HG02970 (cell line): Measurements from ENCODE around the gene REN.

Experiments used
- ATAC-seq: cut with Tn5 transposase; IDR thresholded peaks from one replicate; pipeline ENCODE4 v1.9.1; 2021; ENCODE audit warnings: mild to moderate bottlenecking, moderate library complexity, moderate number of reproducible peaks; ENCODE audit not compliant: unreplicated experiment, low FRiP score

REN gene

GRCh38 chr1:204155881-204156280 lies 10.3 kb downstream of the REN start:
- no peak for ATAC-seq

DNA sequence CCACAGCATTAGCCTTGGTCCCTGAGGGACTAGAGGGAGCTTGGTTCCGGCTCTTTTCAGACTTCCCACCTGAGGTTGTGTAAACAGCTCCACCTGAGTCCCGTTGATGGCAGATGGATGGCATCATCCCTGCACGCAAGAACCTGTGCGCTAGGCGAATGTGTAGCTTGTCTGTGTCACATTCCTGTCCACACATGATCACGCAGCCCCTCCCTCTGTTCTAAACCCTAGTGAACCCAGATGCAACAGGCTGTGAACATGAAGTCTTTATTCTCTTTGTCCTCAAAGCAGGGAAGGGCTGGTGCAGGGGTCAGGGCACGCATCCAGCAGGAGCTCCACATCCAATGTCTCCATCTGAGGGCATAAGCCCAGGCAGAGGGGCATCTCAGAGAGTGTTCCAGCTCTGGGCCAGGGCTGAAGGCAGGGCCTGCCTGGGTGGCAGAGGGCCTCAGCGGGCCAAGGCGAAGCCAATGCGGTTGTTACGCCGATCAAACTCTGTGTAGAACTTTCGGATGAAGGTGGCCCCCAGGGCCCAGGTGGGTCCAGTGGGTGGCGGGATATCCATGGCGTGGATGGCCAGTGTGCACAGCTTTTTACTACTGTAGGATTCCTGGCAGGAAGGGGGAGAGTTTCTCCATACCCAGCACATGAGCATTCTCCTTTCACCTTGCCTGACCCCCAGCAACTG lies 11.4 kb downstream of the REN start:
- no peak for ATAC-seq

DNA sequence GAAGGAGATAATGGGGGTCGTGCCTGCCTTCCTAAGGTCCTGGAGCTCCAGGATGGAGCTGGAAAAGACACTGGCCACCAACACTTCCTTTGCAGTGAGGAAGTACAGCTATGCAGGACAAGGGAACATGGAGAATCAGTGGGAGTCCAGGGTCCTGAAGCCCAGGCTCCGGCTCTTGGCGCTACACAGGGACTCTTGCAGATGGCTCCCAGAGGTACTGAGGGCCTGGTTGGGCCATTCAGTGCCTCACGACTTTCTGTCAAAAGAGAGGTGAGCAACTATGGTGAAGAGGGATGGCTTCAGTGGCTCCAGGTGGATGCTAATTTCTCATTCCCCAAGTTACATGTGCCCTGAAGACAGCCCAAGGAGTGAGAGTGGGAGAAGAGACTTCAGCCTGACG lies 12.5 kb downstream of the REN start:
- no peak for ATAC-seq

GRCh38 chr1:204152310-204153044 lies 13.7 kb downstream of the REN start:
- ATAC-seq = no peak

GRCh38 chr1:204151552-204152309 lies 14.4 kb downstream of the REN start, which contains the start of gene ETNK2:
ETNK2 (minus strand) TSS chr1:204152044; CDS start chr1:204151852, 192 bp downstream.
- no peak for ATAC-seq

- no peak for ATAC-seq
Measured at GRCh38 chr1:204150702-204151551, 15.2 kb downstream of the REN start.

DNA sequence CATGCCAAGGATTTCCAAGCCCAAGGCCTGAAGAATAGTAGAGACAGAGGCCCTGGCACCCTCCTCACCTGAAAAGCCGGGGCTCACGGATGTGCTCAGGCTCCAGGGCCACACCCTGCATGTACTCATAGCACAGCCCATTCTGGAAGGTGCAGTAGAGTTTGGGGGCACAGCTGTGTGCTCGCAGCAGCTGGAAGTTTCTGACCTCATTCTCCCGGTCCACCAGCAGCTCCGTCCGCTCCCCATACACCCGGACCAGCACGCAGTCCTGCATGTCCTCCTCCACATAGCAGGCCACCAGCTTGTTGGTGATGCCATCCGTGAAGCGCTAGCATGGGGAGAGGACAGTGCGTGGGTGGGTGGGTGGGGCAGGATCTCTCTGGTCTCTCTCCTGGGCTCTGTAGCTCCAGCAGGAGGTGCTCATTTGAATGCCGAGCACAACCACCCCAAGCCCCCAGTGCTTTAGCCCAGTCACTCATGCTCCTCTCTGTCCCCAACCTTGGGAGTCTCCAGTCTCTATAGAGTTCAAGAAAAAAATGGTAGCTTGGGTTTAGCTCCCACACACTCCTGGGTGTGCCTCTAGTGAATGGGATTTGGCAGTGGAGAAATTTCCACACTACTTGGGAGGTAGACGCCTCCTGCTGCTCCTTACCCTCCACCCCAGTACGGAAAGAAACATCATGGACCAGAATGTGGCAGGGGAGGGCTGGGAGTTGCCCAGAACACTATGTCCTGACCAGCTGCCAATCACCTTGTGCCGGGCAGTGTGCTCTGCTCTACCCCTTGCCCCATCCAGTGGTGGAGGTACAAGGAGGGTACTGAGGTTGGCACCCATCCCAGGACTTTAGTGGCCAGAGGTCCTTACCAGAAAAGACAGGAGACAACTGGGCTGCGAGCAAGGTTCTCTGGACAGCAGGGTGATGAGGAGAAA lies 16.2 kb downstream of the REN start:
- no peak for ATAC-seq

GRCh38 chr1:204149107-204149506 lies 17.0 kb downstream of the REN start:
- ATAC-seq = no peak

- ATAC-seq = no peak
Measured at GRCh38 chr1:204147406-204148383, 18.4 kb downstream of the REN start.

DNA sequence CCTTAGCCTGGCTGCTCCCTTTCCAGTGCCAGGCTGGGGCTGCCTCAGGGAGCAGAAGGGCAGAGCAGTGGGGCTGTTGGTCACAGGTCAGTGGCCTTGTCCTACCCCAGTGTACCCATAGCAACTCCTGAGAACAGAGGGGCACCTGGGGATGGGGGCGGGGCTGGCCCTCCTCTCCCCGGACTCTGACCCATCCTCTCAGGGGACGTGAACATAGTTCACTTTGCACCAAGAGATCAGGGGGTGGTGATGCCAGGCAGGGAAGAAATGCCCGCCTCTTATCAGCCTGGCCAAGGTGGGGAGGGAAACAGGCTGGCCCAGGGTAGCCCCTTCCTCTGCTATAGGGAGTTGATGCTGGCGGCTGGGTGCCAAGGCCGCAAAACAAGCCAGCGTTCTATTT lies 19.2 kb downstream of the REN start:
- ATAC-seq = no peak

DNA sequence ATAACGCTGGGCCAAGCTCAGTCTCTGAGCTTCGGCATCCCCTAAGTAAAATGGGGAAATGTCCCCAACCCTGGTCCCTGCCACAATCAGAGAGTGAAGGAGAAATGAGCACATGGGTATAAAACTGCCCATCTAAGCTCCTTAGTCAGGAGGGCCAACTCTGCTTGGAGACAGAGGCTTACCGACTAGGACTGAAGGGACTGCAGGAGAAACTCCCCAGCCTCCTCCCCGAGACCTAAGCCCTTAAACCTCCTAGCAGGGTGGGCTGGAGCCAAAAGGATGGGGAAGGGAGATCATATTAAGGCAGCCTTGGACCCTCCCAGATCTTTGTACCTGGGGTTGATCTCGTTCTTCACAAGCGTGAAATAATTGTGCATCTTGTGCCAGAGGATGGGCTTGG lies 19.8 kb downstream of the REN start:
- ATAC-seq = no peak

DNA sequence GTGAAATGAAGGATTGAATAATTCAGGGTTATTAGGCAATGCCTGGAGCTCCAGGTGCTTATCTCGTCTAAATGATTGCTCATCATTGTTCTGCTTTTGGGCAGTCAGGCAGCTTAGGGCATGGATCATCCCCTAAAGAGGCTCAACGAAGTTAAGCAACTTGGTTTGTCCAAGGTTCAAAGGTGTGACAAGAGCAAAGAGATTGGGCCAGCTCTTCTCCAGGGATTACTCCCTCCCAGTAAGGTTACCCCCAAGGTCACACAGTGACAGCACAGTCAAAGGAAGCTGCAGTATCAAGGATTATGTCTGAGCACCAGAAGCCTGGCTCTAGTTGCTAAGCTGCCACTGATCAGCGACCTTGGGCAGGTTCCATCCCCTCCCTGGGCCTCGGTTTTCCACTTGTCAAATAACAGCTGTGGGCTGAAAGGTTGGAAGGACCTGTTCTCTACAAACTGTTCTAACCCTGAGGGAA lies 21.1 kb downstream of the REN start:
- no peak for ATAC-seq

- ATAC-seq = no peak
Measured at GRCh38 chr1:204143276-204144041, 22.7 kb downstream of the REN start.

DNA sequence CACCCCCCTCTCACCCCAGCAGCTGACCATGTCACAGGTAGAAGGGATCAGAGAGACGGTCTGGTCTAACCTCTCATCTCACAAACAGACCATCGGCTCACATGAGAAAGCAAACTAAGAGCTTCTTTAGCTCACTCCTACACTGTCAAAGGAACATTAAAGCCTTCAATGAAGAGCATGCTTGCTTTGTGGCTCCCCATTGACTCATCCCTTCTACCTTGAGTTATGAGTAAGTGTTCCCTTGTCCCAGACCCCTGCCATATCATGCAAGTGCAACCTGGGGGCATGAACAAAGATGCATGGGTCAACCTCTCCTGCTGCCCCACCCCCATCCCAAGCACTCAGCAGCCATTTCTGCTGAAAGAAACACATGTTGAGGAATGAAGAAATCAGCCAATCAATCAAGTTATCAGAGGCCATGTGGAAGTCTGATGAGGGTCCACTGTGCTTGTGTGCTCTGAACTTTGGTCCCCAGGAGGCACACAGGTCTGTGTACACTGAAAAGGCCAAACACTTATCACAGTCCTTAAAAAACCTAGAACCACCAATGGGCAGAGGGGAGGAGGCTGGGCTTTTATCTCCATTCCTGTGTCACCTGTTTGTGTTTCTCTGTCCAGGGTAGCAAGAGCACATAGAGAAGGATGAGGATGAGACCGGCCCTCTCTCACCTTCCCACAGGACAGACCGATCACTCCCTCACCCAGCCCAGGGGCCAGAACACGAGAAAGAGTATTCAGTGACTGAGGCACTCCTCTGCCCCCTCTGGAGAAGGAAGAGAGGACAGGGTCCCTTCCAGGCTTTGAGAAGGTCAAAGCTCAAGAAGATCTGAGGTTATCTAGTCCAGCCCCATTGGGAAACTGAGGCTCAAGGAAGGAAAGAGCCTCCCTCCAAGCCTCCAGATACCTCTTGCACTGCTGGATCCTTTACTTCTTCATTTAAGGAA lies 23.8 kb downstream of the REN start:
- no peak for ATAC-seq

DNA sequence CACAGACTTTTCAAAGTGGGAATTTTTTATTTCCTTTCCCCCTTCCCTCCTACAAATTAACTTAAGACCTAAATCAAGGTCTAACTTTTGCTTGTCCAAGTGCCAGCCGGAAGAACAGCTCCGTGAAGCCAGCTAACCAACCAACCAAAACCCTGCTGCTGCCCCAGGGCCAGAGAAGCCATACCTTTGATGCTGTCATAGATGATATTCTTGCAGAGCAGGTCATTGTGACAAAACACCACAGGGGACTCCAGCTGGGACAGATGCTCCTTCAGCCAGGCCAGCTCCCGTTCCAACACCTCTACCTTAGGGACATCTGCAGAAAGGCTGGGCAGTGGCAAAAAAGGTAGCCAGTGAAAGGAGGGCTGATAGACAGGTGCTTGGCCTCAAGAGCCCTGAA lies 25.0 kb downstream of the REN start:
- ATAC-seq = no peak

DNA sequence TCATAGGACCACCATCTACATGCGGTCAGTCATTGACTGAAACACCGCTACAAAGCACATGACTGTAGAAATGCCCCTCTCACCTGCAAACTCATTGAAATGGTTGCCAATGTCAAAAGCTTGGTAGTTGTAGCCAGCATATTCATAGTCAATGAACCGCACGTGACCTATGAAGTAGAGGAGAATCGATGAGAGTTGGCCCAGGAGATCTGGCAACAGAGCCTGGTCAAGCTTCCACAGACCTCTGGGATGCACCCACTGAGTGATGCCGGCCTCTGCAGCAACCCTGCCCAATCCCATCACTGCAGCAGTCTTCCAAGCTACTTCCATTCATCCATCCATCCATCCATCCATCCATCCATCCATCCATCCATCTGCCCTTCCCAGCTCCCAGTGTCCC lies 26.2 kb downstream of the REN start:
- ATAC-seq = no peak
